SK-N-MC (cell line): ENCODE measurements around the gene GP1BA.

Experiments used
- EZH2 ChIP-seq: fragments of 200-600 bp; sonication (generic); IDR thresholded peaks from one replicate; pipeline ENCODE4 v1.6.1; 2017; ENCODE audit warnings: antibody characterized with exemption
- POLR2AphosphoS5 ChIP-seq: IDR thresholded peaks from 2 replicates; pipeline ENCODE4 v1.6.1; 2012; ENCODE audit warnings: mild to moderate bottlenecking, low read depth, low read length, borderline replicate concordance

DNA sequence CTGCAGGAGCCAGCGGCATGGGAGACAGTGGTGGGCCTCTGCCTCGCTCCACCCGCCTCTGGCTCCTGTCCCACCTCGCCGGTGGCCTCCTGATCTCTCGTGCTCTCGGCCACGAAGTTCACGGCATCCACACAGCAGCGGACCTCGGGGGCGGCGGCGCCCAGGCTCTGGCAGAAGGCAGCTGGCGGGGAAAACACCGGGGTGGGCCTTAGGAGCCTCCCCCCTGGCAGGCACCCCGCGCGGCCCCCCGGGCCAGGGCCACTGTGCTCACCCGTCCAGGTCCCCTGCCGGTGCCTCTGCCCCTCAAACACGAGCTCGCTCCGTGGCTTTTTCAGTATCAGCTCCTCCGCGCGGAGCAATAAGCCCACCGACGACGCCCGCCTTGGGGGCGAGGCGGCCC is 33.1 kb upstream of the GP1BA start:
- TF ChIP-seq EZH2 (no peak), POLR2AphosphoS5 (no peak)
